ENCODE data around the gene PPIL6. TPM values are rescaled to one million over a fixed set of nuclear protein-coding genes. Genes with fewer than 3 reads are reported as not detected.

PPIL6 gene
- total RNA-seq, 4 donors from 2014 or later, result 1.7 to 7.9 (median 3.2) TPM

DNA sequence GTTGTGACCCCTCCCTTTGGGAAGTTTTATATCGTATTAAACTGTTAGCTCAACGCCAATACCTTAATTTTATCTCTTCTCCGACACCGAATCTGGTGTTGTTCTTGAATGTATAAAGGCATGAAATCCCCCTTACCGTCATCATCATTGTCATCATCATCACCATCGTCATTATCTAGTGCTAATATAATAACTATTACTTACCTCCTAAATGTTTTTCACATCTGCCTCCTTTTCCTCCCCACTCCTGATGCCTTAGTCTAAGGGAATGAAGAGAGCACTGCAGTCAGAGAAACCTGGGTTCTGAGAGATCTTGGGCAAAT, 43.3 kb upstream of the PPIL6 start:
- H3K4me1 ChIP-seq, result peaks cover 40% of the 10 kb centered on the region
- H3K9me3 ChIP-seq, result no peaks in the 10 kb centered on the region
- H3K4me3 ChIP-seq, result peak overlapping the region; percentile 93
- DNase-seq (ENCODE audit: low spot score in 2 of 2), result no peak
- H3K36me3 ChIP-seq, result peaks cover 8% of the 10 kb centered on the region
- no peak for TF ChIP-seq EP300 (IDR thresholded peaks at IDR 0.05)
- TF ChIP-seq POLR2A (IDR thresholded peaks at IDR 0.05), result no peak
- TF ChIP-seq POLR2AphosphoS5 (IDR thresholded peaks at IDR 0.05), result no peak
- TF ChIP-seq, protein P1, sequence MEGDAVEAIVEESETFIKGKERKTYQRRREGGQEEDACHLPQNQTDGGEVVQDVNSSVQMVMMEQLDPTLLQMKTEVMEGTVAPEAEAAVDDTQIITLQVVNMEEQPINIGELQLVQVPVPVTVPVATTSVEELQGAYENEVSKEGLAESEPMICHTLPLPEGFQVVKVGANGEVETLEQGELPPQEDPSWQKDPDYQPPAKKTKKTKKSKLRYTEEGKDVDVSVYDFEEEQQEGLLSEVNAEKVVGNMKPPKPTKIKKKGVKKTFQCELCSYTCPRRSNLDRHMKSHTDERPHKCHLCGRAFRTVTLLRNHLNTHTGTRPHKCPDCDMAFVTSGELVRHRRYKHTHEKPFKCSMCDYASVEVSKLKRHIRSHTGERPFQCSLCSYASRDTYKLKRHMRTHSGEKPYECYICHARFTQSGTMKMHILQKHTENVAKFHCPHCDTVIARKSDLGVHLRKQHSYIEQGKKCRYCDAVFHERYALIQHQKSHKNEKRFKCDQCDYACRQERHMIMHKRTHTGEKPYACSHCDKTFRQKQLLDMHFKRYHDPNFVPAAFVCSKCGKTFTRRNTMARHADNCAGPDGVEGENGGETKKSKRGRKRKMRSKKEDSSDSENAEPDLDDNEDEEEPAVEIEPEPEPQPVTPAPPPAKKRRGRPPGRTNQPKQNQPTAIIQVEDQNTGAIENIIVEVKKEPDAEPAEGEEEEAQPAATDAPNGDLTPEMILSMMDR (IDR thresholded peaks at IDR 0.05), result no peak
- H3K27ac ChIP-seq, result peak overlapping the region; percentile 95
- no peaks in the 10 kb centered on the region for H3K27me3 ChIP-seq
- 2% methylated on average over 6 of the region's 6 CpGs for WGBS

DNA sequence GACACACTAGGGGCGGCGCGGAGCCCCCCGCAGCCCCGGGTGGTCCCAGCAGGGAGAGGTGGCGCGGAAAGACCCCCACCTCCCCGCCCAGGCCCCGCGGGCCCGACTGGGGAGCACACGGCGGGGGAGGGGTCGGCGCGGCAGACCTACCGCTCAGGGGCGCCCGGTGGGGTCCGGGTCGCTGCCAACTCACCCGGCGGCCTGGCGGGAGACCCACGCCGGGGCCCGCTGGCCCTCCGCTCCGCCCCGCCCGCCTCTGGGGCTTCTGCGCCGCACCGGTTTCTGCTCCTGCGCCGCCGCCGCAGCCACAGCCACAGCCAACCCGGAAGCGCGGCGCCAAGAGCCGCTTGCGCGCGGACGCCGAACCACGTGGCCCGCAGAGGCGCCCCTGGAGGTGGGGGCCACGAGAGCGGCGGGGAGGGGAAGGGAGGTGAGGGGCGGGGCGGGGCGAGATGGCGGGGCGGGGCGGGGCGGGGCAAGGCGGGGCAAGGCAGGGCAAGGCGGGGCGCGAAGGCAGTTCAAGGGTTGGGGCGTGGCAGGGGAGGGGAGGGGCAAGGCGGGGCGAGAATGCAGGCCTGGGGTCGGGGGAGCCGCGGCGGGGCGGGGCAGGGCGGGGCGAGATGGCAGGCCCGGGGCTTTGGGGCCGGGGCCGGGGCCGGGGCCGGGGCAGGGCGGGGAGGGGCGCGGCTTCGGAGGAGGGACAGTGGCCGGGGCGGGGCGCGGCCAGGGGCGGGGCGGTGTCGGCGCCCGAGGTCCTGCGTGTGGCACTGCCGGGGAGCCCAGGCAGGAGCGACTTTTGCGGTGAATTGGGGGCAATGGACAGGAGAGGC, 42.7 kb upstream of the PPIL6 start, which contains the start of gene ZBTB24:
Gene ZBTB24 (minus strand): TSS at position 315 of the 830 bp plus-strand sequence. CDS start 1,193 bp downstream, outside the sequence.
- H3K9me3 ChIP-seq, result no peaks in the 10 kb centered on the region
- H3K27ac ChIP-seq, result peak within 1 kb of the TSS; percentile 95
- peak within 1 kb of the TSS; percentile 93 for H3K4me3 ChIP-seq
- H3K27me3 ChIP-seq, result no peaks in the 10 kb centered on the region
- peak; percentile 92 to 95 for DNase-seq (ENCODE audit: low spot score in 2 of 2)
- TF ChIP-seq EP300 (IDR thresholded peaks at IDR 0.05), result no peak
- TF ChIP-seq POLR2A (IDR thresholded peaks at IDR 0.05), result peak; percentile 54 to 65
- TF ChIP-seq, protein P1 (IDR thresholded peaks at IDR 0.05), result no peak
- peak; percentile 22 to 74 (median 30) for TF ChIP-seq POLR2AphosphoS5 (IDR thresholded peaks at IDR 0.05)
- WGBS, result 2% methylated on average over 18 of the region's 97 CpGs
- H3K4me1 ChIP-seq, result peaks cover 46% of the 10 kb centered on the region
- H3K36me3 ChIP-seq, result peaks cover 8% of the 10 kb centered on the region

DNA sequence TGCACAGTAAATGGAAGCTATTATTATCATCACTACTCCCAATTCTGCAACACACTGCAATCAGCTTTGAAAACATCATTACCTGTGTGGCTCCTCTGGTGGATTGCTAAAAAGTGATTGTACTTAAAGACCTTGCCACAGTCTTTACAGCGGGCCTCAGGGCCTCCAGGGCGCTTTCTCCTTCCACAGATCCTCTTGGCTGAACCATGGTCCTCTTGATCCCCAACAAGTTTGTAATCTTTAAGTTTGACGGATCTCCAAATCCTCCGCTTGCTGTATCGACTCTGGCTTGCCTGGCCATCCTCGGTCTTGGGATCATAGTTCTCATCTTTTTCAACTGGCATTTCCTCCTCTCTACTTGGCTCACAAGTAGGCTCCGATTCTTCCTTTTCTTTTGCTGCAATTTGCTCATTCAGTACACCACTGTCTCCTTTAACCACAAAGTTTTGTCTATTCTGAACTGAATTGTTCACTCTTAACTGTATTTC, 40.6 kb upstream of the PPIL6 start:
- H3K27me3 ChIP-seq, result no peaks in the 10 kb centered on the region
- H3K27ac ChIP-seq, result no peak overlapping the region
- peak overlapping the region; percentile 1 for H3K4me3 ChIP-seq
- WGBS, result 87% methylated on average over 7 of the region's 7 CpGs
- DNase-seq (ENCODE audit: low spot score in 2 of 2), result no peak
- H3K9me3 ChIP-seq, result no peaks in the 10 kb centered on the region
- H3K4me1 ChIP-seq, result peaks cover 62% of the 10 kb centered on the region
- H3K36me3 ChIP-seq, result peaks cover 15% of the 10 kb centered on the region
- TF ChIP-seq POLR2A (IDR thresholded peaks at IDR 0.05) (no peak), POLR2AphosphoS5 (IDR thresholded peaks at IDR 0.05) (no peak), EP300 (IDR thresholded peaks at IDR 0.05) (no peak)
- TF ChIP-seq, protein P1 (IDR thresholded peaks at IDR 0.05), result no peak

DNA sequence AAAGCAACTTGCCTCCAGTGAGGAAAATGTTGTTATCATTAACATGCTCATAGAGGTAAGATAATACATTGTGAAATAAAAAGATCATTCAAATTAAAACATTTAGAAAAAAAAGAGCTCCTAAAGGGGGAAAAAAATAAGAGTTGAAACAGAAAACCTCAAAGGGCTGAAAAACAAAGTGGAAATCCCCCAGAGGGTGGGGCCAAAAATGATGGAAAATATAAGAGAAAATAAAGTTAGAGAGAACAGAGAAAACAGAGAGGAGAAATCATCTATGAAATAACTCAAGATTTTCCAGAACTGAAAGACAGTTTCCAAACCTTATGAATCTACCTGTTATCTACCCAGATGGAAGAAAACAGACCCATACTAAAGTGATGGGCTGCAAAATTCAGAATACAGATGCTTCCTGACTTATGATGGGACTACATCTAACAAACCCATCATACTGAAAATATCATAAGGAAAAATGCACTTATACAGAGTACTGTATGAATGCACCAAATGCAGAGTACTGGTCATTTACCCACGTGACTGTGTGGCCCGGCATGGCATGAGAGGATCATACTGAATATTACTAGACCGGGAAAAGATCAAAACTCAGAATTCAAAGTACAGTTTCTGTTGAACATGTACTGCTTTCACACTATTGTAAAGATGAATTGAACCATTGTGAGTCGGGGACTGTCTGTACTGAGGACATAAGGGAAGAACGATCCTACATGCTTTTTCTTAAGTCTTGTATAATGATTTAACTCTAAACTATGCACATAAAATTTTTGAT, 38.6 kb upstream of the PPIL6 start:
- peaks cover 34% of the 10 kb centered on the region for H3K36me3 ChIP-seq
- no peak for TF ChIP-seq EP300 (IDR thresholded peaks at IDR 0.05)
- no peaks in the 10 kb centered on the region for H3K9me3 ChIP-seq
- DNase-seq (ENCODE audit: low spot score in 2 of 2), result no peak
- no peak overlapping the region for H3K27ac ChIP-seq
- peaks cover 62% of the 10 kb centered on the region for H3K4me1 ChIP-seq
- H3K27me3 ChIP-seq, result no peaks in the 10 kb centered on the region
- no peak overlapping the region for H3K4me3 ChIP-seq
- 77% methylated on average over 5 of the region's 5 CpGs for WGBS

DNA sequence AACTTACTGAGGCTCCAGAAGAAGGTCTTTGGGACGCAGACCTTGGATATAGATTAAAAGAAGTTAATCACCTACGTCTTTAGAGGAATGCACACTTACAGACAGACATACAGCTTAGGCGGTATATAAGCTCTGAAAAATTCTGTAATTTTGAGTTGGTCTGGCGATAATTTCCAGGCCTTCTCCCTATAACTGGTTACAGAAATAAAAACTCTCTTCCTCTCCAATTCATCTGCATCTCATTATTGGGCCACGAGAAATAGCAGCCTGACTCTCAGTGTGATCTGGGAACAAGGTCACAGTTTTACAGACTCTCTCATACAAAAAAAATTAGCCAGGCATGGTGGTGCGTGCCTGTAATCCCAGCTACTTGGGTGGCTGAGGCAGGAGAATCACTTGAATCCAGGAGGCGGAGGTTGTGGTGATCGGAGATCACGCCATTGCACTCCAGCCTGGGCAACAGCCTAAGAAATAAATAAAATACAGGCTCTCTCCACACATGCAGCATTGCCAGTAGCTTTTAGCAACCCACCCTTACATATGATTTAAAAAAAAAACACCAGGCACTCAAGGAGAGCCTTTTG, 37.9 kb upstream of the PPIL6 start:
- Histone ChIP-seq H3K27ac (peak overlapping the region; percentile 17), H3K36me3 (peaks cover 41% of the 10 kb centered on the region), H3K4me3 (no peak overlapping the region), H3K27me3 (no peaks in the 10 kb centered on the region), H3K9me3 (no peaks in the 10 kb centered on the region), H3K4me1 (peaks cover 58% of the 10 kb centered on the region)
- no peak for DNase-seq (ENCODE audit: low spot score in 2 of 2)
- WGBS, result 71% methylated on average over 9 of the region's 9 CpGs
- no peak for TF ChIP-seq POLR2A (IDR thresholded peaks at IDR 0.05)
- TF ChIP-seq EP300 (IDR thresholded peaks at IDR 0.05), result no peak
- TF ChIP-seq POLR2AphosphoS5 (IDR thresholded peaks at IDR 0.05), result no peak
- TF ChIP-seq, protein P1 (IDR thresholded peaks at IDR 0.05), result no peak

Measured in suprapubic skin (tissue), 4 donors.